ENCODE results near the gene HDAC10. TPM values are rescaled to one million over a fixed set of nuclear protein-coding genes. Genes with fewer than 3 reads are reported as not detected.

The HDAC10 gene
- total RNA-seq, 1 experiment from 2014 or later = 45.0 TPM

DNA sequence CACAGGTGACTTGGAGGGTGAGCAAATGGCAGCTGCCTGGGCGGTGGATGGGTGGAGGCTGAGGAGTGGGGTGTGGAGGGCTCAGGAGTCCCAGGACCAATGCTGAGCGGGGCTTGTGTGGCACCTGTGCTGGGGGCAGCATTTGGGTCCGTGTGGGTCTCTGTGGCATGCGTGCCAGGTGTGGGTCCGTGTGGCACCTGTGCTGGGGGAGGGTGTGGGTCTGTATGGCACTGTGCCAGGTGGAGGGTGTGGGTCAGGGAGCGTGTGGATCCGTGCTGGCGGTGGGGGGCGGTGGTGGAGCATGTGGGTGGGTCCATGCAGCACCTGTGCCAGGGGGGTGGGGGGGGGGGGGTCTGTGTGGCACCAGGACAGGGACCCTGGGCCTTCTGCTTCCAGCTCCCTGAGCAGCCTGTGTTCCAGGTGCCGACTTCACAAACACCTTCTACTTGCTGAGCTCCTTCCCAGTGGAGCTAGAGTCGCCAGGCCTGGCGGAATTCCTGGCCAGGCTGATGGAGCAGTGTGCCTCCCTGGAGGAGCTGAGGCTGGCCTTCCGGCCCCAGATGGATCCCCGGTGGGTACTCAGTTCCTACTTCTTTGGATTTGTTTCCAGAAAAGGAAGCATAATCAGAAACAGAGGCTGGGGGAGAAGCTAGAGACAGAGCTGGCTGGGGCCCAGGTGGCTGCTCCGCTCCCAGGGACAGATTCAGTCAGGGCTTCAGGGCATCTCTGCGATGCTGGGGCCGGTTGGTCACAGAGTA is 35.6 kb downstream of the HDAC10 start:
- Histone ChIP-seq H3K79me1 (ENCODE audit: insufficient read depth, low read depth, low read length, poor library complexity, severe bottlenecking) (no peaks in the 10 kb centered on the region), H2AK5ac (ENCODE audit: insufficient read length, low read length) (no peak overlapping the region), H3K9me3 (ENCODE audit: control insufficient read depth, low read depth, low read length) (no peaks in the 10 kb centered on the region), H2BK20ac (ENCODE audit: low read depth, low read length, poor library complexity, severe bottlenecking) (no peak overlapping the region), H2BK120ac (ENCODE audit: low read depth, low read length, poor library complexity, severe bottlenecking) (no peak overlapping the region), H3K23me2 (ENCODE audit: insufficient read length, low read depth, low read length, poor library complexity, severe bottlenecking) (no peaks in the 10 kb centered on the region), H3K27ac (ENCODE audit: insufficient read length, low read depth, low read length) (no peak overlapping the region), H3K56ac (ENCODE audit: insufficient read length, low read depth, low read length) (no peak overlapping the region), H3K14ac (ENCODE audit: insufficient read depth, low read length) (no peak overlapping the region; the same call in 1 of the 2 replicates), H3K18ac (ENCODE audit: insufficient read length, low read depth, low read length) (no peak overlapping the region), H3K4me1 (ENCODE audit: insufficient read depth, low read length) (no peaks in the 10 kb centered on the region), H3K79me2 (ENCODE audit: insufficient read depth, low read length) (peaks cover 3% of the 10 kb centered on the region; the same call in 1 of the 2 replicates), H2BK5ac (ENCODE audit: insufficient read length, low read length) (no peak overlapping the region), H2BK15ac (ENCODE audit: low read depth, low read length) (no peak overlapping the region), H2AFZ (ENCODE audit: low read length) (no peak overlapping the region), H3K27me3 (ENCODE audit: insufficient read depth, low read length) (no peaks in the 10 kb centered on the region), H4K8ac (replicated peaks; ENCODE audit: insufficient read length, low read depth, low read length) (no peak overlapping the region), H3K4ac (ENCODE audit: low read depth, low read length) (no peak overlapping the region), H2BK12ac (ENCODE audit: insufficient read length, low read depth, low read length) (no peak overlapping the region), H3T11ph (ENCODE audit: low read length) (no peak overlapping the region), H4K91ac (ENCODE audit: insufficient read length, low read depth, low read length) (no peak overlapping the region), H3K9ac (ENCODE audit: extremely low read depth, insufficient read length, low read length) (no peak overlapping the region), H4K5ac (ENCODE audit: insufficient read length, low read depth, low read length) (no peak overlapping the region), H3K23ac (ENCODE audit: insufficient read length, low read depth, low read length) (no peak overlapping the region), H3K4me2 (ENCODE audit: insufficient read depth, insufficient read length, low read length) (no peak overlapping the region), H4K20me1 (ENCODE audit: control insufficient read depth, insufficient read depth, insufficient read length) (peaks cover 3% of the 10 kb centered on the region)
- Mint-ChIP-seq H3K36me3 (ENCODE audit: insufficient read depth in 1 of 3, low read depth in 3 of 3) (peaks cover 31 to 78% (median 75%) of the 10 kb centered on the region in 3 experiments; a peak in 6 of 7 replicates), H3K27me3 (ENCODE audit: low read depth) (no peaks in the 10 kb centered on the region), H3K27ac (peak overlapping the region in 1 of 3 experiments; percentile 2; a peak in 3 of 7 replicates), H3K9me3 (peaks cover 0 to 8% of the 10 kb centered on the region in 2 experiments; a peak in 1 of 5 replicates), H3K4me3 (no peak overlapping the region), H3K4me1 (peaks cover 5 to 9% of the 10 kb centered on the region in 2 experiments)
- WGBS (ENCODE audit: extremely low coverage, insufficient read length, low lambda C conversion rate) = no CpG with 5 or more reads among the region's 17 CpGs
- DNase-seq = no peak
- TF ChIP-seq, protein P1, sequence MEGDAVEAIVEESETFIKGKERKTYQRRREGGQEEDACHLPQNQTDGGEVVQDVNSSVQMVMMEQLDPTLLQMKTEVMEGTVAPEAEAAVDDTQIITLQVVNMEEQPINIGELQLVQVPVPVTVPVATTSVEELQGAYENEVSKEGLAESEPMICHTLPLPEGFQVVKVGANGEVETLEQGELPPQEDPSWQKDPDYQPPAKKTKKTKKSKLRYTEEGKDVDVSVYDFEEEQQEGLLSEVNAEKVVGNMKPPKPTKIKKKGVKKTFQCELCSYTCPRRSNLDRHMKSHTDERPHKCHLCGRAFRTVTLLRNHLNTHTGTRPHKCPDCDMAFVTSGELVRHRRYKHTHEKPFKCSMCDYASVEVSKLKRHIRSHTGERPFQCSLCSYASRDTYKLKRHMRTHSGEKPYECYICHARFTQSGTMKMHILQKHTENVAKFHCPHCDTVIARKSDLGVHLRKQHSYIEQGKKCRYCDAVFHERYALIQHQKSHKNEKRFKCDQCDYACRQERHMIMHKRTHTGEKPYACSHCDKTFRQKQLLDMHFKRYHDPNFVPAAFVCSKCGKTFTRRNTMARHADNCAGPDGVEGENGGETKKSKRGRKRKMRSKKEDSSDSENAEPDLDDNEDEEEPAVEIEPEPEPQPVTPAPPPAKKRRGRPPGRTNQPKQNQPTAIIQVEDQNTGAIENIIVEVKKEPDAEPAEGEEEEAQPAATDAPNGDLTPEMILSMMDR (conservative IDR thresholded peaks at IDR 0.05) = no peak

All from H9 (cell line).